GM12878 (cell line): ENCODE results near the gene LRRFIP2. TPM values are rescaled to one million over a fixed set of nuclear protein-coding genes. Genes with fewer than 3 reads are reported as not detected.

Experiments
- ATAC-seq: fragments of 200-7000 bp; cut with Tn5 transposase; 3 replicates; pipeline ENCODE4 v1.9.1; 2020; ENCODE audit warnings: mild to moderate bottlenecking, moderate library complexity
- BruUV-seq: library from RNA; stranded (reverse); fragments of 400-500 nt; replicated peaks from 2 replicates; lab custom pipeline; 2021; lab: Mats Ljungman, UMichigan
- CTCF ChIA-PET: fragments of 300-600 bp; sonication (Branson Sonifier 250); formaldehyde crosslinking; extraction: SDS; loops from one replicate; lab custom pipeline; 2021; ENCODE audit warnings: inconsistent platforms; lab: Yijun Ruan, JAX
- POLR2A ChIA-PET: fragments of 350-600 bp; formaldehyde crosslinking; extraction: SDS; loops from one replicate; lab custom pipeline; 2021; ENCODE audit warnings: inconsistent platforms; lab: Charles Lee
- RAD21 ChIA-PET: fragments of 300-600 bp; sonication (Branson Sonifier 250); formaldehyde crosslinking; loops from one replicate; lab custom pipeline; 2023; ENCODE audit warnings: antibody characterized with exemption; ENCODE audit not compliant: unreplicated experiment; lab: Charles Lee
- SMC1A ChIA-PET: fragments of 300-600 bp; sonication (Branson Sonifier 250); formaldehyde crosslinking; loops from one replicate; lab custom pipeline; 2023; ENCODE audit not compliant: unreplicated experiment, uncharacterized antibody; lab: Charles Lee
- DNase-seq: peaks from one replicate; pipeline ENCODE4 v3.0.0-alpha.2; 2011; ENCODE audit warnings: low read depth, low spot score
- FAIRE-seq: peaks from 3 replicates; lab custom pipeline; 2011; peaks lifted over from hg19 to GRCh38; lab: Jason Lieb, UNC
- H2AFZ ChIP-seq: 2 replicates; pipeline ENCODE4 v1.6.0; 2011; ENCODE audit warnings: low read depth, low read length, control low read depth; ENCODE audit not compliant: control insufficient read depth
- H3K27ac ChIP-seq: 2 replicates; pipeline ENCODE4 v1.5.1; 2011; ENCODE audit warnings: control low read depth; ENCODE audit not compliant: control insufficient read depth, insufficient read depth
- H3K27me3 ChIP-seq, 2 experiments: replicated peaks in 1 of 2; 2 replicates each; pipeline versions ENCODE4 v1.6.0 to v1.6.1; 2011; ENCODE audit warnings: low read length in 1 of 2; ENCODE audit not compliant: control insufficient read depth in 2 of 2, insufficient read depth in 2 of 2
- H3K36me3 ChIP-seq, 2 experiments: 2 replicates each; pipeline ENCODE4 v1.5.1; 2011; ENCODE audit warnings: low read length in 1 of 2; ENCODE audit not compliant: control insufficient read depth in 2 of 2, insufficient read depth in 2 of 2
- H3K4me1 ChIP-seq: 2 replicates; pipeline ENCODE4 v1.6.1; 2011; ENCODE audit warnings: mild to moderate bottlenecking, low read length, moderate library complexity, mixed read lengths; ENCODE audit not compliant: control insufficient read depth, insufficient read depth
- H3K4me2 ChIP-seq: 2 replicates; pipeline ENCODE4 v1.6.0; 2011; ENCODE audit warnings: control low read depth; ENCODE audit not compliant: control insufficient read depth, insufficient read depth
- H3K4me3 ChIP-seq: fragments of 200-600 bp; sonication (generic); 2 replicates; pipeline ENCODE4 v1.5.1; 2016
- H3K79me2 ChIP-seq: 2 replicates; pipeline ENCODE4 v1.6.0; 2011; ENCODE audit warnings: low read length; ENCODE audit not compliant: control insufficient read depth, insufficient read depth
- H3K9ac ChIP-seq: 2 replicates; pipeline ENCODE4 v1.8.0; 2011; ENCODE audit warnings: low read length, control low read depth, mixed read lengths; ENCODE audit not compliant: control insufficient read depth, insufficient read depth
- H3K9me3 ChIP-seq: replicated peaks from 3 replicates; pipeline ENCODE4 v1.5.1; 2011; ENCODE audit warnings: mild to moderate bottlenecking, low read length; ENCODE audit not compliant: control insufficient read depth, insufficient read depth
- H4K20me1 ChIP-seq: 2 replicates; pipeline ENCODE4 v1.6.0; 2011; ENCODE audit not compliant: control insufficient read depth, insufficient read depth
- ATF3 ChIP-seq: IDR thresholded peaks from 2 replicates; pipeline ENCODE4 v1.6.1; 2011; ENCODE audit warnings: low read depth, mild to moderate bottlenecking, low read length, moderate library complexity, borderline replicate concordance; ENCODE audit errors: extremely low read depth
- ESRRA ChIP-seq: IDR thresholded peaks from 2 replicates; pipeline ENCODE4 v1.6.1; 2012; ENCODE audit warnings: mild to moderate bottlenecking, low read length, improper control_type of control experiment
- HDAC6 ChIP-seq: fragments of 200-600 bp; sonication (generic); IDR thresholded peaks from one replicate; pipeline ENCODE4 v1.8.0; 2017; ENCODE audit warnings: antibody characterized with exemption; ENCODE audit not compliant: unreplicated experiment
- POLR2AphosphoS5 ChIP-seq: IDR thresholded peaks from 2 replicates; pipeline ENCODE4 v1.6.1; 2011; ENCODE audit warnings: mild to moderate bottlenecking, low read length, inconsistent platforms
- RB1 ChIP-seq: fragments of 450-650 bp; formaldehyde crosslinking; IDR thresholded peaks from 2 replicates; pipeline ENCODE4 v1.6.1; 2017; ENCODE audit warnings: mild to moderate bottlenecking, borderline replicate concordance
- SP1 ChIP-seq: IDR thresholded peaks from one replicate; pipeline ENCODE4 v1.6.1; 2011; ENCODE audit warnings: low read depth, low read length
- STAT1 ChIP-seq: fragments of 450-650 bp; conservative IDR thresholded peaks from 2 replicates; pipeline ENCODE4 v1.6.1; 2014; ENCODE audit warnings: antibody characterized with exemption, mild to moderate bottlenecking
- TCF3 ChIP-seq: IDR thresholded peaks from 2 replicates; pipeline ENCODE4 v1.6.1; 2012; ENCODE audit warnings: low read depth, mild to moderate bottlenecking, low read length, borderline replicate concordance; ENCODE audit not compliant: insufficient read depth
- ZNF384 ChIP-seq: IDR thresholded peaks from 2 replicates; pipeline ENCODE4 v1.6.1; 2012; ENCODE audit warnings: low read depth, mild to moderate bottlenecking, low read length, improper control_type of control experiment, borderline replicate concordance
- WGBS: methylation state at CpG from one replicate; pipeline ENCODE4 v1.1.6; 2016; ENCODE audit warnings: low lambda C conversion rate; ENCODE audit not compliant: insufficient replicate concordance, insufficient coverage; ENCODE audit errors: missing lambda C conversion rate; 5-methylcytosine and 5-hydroxymethylcytosine counted together
- in situ Hi-C: fragments of 300-500 bp; cut with MboI; formaldehyde crosslinking; loops from 9 replicates; pipeline ENCODE4 v1.14.3; 2018; ENCODE audit warnings: mixed read lengths
- intact Hi-C: fragments of 100-400 bp; cut with micrococcal nuclease; formaldehyde crosslinking; loops from one replicate; pipeline ENCODE4 v1.14.2; 2022; ENCODE audit not compliant: unreplicated experiment
- polyA plus RNA-seq, 11 experiments: library from polyadenylated mRNA; depleted of rRNA in 4 of 11; unstranded in 6 of 11; stranded (reverse) in 5 of 11; fragments of >200 nt; fragmentation: Nextera tagmentation in 4 of 11; fragmentation: Illumina TruSeq in 1 of 11; extraction: Ambion mirVana in 4 of 11; extraction: Trizol in 1 of 11; gene quantifications; 1 replicate in 1 of 11; 2 replicates in 10 of 11; pipeline versions ENCODE4 v1.2.1 to v1.2.3, GENCODE V29; 2011 to 2016; ENCODE audit warnings: inconsistent platforms in 2 of 11, missing spikeins in 2 of 11, low read depth in 1 of 11
- total RNA-seq, 4 experiments: library from RNA; depleted of rRNA in 3 of 4; stranded (reverse); fragments of >200 nt in 3 of 4; fragmentation: Illumina TruSeq in 1 of 4; extraction: Trizol in 1 of 4; gene quantifications; 2 replicates each; pipeline versions ENCODE4 v1.2.1 to v1.2.3, GENCODE V29; 2013 to 2021
- TF ChIP-seq, protein P1 (sequence below): IDR thresholded peaks from 2 replicates; pipeline ENCODE4 v1.6.1; 2012; ENCODE audit warnings: low read length, inconsistent platforms

LRRFIP2 gene
- total and polyA plus RNA-seq, 10 of the 15 experiments (the other 5 are each of a cell fraction or from before 2014, with no cell fraction given) = 9.7 to 46.9 (median 38.1) TPM

DNA sequence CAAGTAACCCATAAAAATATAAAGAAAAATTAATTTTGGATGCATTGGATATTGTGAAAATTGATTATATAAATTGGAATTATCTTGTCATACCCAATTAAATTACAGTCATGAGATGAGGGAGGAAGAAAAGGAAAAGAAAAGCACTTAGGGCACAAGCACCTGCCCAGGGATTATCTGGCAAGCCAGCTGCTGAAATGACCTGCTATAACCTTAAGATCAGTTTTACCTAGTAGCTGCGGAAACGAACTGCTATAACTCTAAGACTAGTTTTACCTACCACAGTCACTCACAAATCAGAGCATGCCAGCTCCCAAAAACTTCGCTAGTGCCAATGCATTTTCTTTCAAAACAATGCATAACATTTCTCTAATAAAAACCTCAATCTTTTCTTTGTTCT is 26.2 kb downstream of the LRRFIP2 start:
- no peak for DNase-seq
- Histone ChIP-seq H3K4me3 (no peak overlapping the region), H3K4me2 (no peak overlapping the region), H3K27ac (no peak overlapping the region), H3K27me3 (no peaks in the 10 kb centered on the region), H3K79me2 (no peaks in the 10 kb centered on the region; the same call in 1 of the 2 replicates), H3K9ac (no peak overlapping the region), H3K4me1 (peaks cover 11% of the 10 kb centered on the region; the same call in 1 of the 2 replicates), H3K36me3 (peaks cover 0 to 4% of the 10 kb centered on the region in 2 experiments; a peak in 3 of 4 replicates), H2AFZ (no peak overlapping the region), H3K9me3 (peaks cover 7% of the 10 kb centered on the region), H4K20me1 (no peaks in the 10 kb centered on the region)
- ChIA-PET SMC1A (interaction anchor here (0.8 to 1.3 kb wide), 3 partner anchors 9 to 119 kb away, joined by 4 to 6 read pairs (median 5); no protein-coding TSS in a partner anchor), RAD21 (interaction anchor here (1.1 kb wide), 1 partner anchor 123 kb away, joined by 3 read pairs; no protein-coding TSS in a partner anchor), CTCF (no interaction called here), POLR2A (interaction anchor here (1.2 kb wide), 1 partner anchor 15 kb away, joined by 3 read pairs; no protein-coding TSS in a partner anchor)
- BruUV-seq = no TSS peak
- intact Hi-C loops (no loop called here), in situ Hi-C loops (no loop called here)
- FAIRE-seq = no peak
- ATAC-seq = no peak
- TF ChIP-seq TCF3 (no peak), POLR2AphosphoS5 (no peak), RB1 (no peak), HDAC6 (no peak), ESRRA (no peak), ATF3 (no peak), SP1 (no peak), ZNF384 (no peak), STAT1 (no peak)
- TF ChIP-seq, protein P1, sequence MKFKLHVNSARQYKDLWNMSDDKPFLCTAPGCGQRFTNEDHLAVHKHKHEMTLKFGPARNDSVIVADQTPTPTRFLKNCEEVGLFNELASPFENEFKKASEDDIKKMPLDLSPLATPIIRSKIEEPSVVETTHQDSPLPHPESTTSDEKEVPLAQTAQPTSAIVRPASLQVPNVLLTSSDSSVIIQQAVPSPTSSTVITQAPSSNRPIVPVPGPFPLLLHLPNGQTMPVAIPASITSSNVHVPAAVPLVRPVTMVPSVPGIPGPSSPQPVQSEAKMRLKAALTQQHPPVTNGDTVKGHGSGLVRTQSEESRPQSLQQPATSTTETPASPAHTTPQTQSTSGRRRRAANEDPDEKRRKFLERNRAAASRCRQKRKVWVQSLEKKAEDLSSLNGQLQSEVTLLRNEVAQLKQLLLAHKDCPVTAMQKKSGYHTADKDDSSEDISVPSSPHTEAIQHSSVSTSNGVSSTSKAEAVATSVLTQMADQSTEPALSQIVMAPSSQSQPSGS = no peak
- WGBS = 100% methylated on average over 3 of the region's 3 CpGs
